C1 segment of cervical spinal cord (tissue), 14 donors: ENCODE results near the gene KRTAP10-1.
"Not testable (repeated sequence)": the region's sequence is repeated elsewhere in the genome, so short reads cannot be mapped to it uniquely, and the experiment has no call there.

Experiments
- DNase-seq, 14 donors: peaks; one replicate each; lab custom pipeline; 2025; lab: John Stamatoyannopoulos, UW

KRTAP10-1 gene

GRCh38 chr21:44571296-44571695, 31.3 kb upstream of the KRTAP10-1 start:
- no peak for DNase-seq

- DNase-seq: no peak
Measured at GRCh38 chr21:44569861-44570517, 30.0 kb upstream of the KRTAP10-1 start.

GRCh38 chr21:44568667-44569556, 28.9 kb upstream of the KRTAP10-1 start:
- no peak for DNase-seq

- no peak for DNase-seq
Measured at GRCh38 chr21:44568261-44568660, 28.3 kb upstream of the KRTAP10-1 start.

GRCh38 chr21:44567481-44568171, 27.6 kb upstream of the KRTAP10-1 start:
- DNase-seq: no peak

- no peak for DNase-seq
Measured at GRCh38 chr21:44566403-44566802, 26.4 kb upstream of the KRTAP10-1 start.

GRCh38 chr21:44564886-44565598, 25.0 kb upstream of the KRTAP10-1 start:
- no peak for DNase-seq

- DNase-seq: no peak
Measured at GRCh38 chr21:44564099-44564498, 24.1 kb upstream of the KRTAP10-1 start.

- no peak for DNase-seq
Measured at GRCh38 chr21:44558695-44559094, 18.7 kb upstream of the KRTAP10-1 start, which contains the start of gene KRTAP10-3. TSS of gene KRTAP10-3 (minus strand) at chr21:44558795. CDS start at chr21:44558715, 80 bp downstream.

- not testable (repeated sequence) for DNase-seq
Measured at GRCh38 chr21:44558329-44558675, 18.3 kb upstream of the KRTAP10-1 start.

GRCh38 chr21:44557491-44558328, 17.7 kb upstream of the KRTAP10-1 start:
- no peak for DNase-seq

GRCh38 chr21:44556879-44557278, 16.9 kb upstream of the KRTAP10-1 start:
- no peak for DNase-seq

GRCh38 chr21:44555200-44555875, 15.3 kb upstream of the KRTAP10-1 start:
- DNase-seq: no peak

- no peak for DNase-seq
Measured at GRCh38 chr21:44552681-44553080, 12.7 kb upstream of the KRTAP10-1 start.

- DNase-seq: no peak
Measured at GRCh38 chr21:44552136-44552535, 12.1 kb upstream of the KRTAP10-1 start.

- DNase-seq: no peak
Measured at GRCh38 chr21:44551340-44551961, 11.5 kb upstream of the KRTAP10-1 start, which contains the start of gene KRTAP10-2. TSS of gene KRTAP10-2 (minus strand) at chr21:44551505. CDS start at chr21:44551458, 47 bp downstream.

GRCh38 chr21:44550807-44551206, 10.8 kb upstream of the KRTAP10-1 start:
- DNase-seq: peak in 1 of 14 donors; percentile 16

GRCh38 chr21:44550285-44550684, 10.3 kb upstream of the KRTAP10-1 start:
- not testable (repeated sequence) for DNase-seq

- no peak for DNase-seq
Measured at GRCh38 chr21:44549525-44550211, 9.7 kb upstream of the KRTAP10-1 start.
